HG03175 (cell line): ENCODE results near the gene SEZ6L2.
"Not testable (repeated sequence)": the region's sequence is repeated elsewhere in the genome, so short reads cannot be mapped to it uniquely, and the experiment has no call there.

Experiments
- ATAC-seq: cut with Tn5 transposase; IDR thresholded peaks from one replicate; pipeline ENCODE4 v1.9.1; 2021; ENCODE audit warnings: mild to moderate bottlenecking, moderate library complexity; ENCODE audit not compliant: unreplicated experiment

The SEZ6L2 gene

GRCh38 chr16:29910819-29911675, 11.7 kb upstream of the SEZ6L2 start:
- no peak for ATAC-seq

- not testable (repeated sequence) for ATAC-seq
These were observed 10.5 kb upstream of the SEZ6L2 start for GRCh38 chr16:29909851-29910250.

- ATAC-seq = no peak
These were observed 10.0 kb upstream of the SEZ6L2 start for GRCh38 chr16:29909391-29909790.

- no peak for ATAC-seq
These were observed 9.4 kb upstream of the SEZ6L2 start for GRCh38 chr16:29908719-29909220.

- ATAC-seq = no peak
These were observed 8.6 kb upstream of the SEZ6L2 start for GRCh38 chr16:29907973-29908372.

GRCh38 chr16:29906520-29907244, 7.3 kb upstream of the SEZ6L2 start:
- no peak for ATAC-seq

- ATAC-seq = no peak
These were observed 6.3 kb upstream of the SEZ6L2 start for GRCh38 chr16:29905668-29906067.

- no peak for ATAC-seq
These were observed 5.6 kb upstream of the SEZ6L2 start for GRCh38 chr16:29904947-29905346.

GRCh38 chr16:29903590-29903989, 4.2 kb upstream of the SEZ6L2 start:
- ATAC-seq = no peak

- no peak for ATAC-seq
These were observed 2.2 kb upstream of the SEZ6L2 start for GRCh38 chr16:29901607-29901945.

- ATAC-seq = no peak
These were observed 1.7 kb upstream of the SEZ6L2 start for GRCh38 chr16:29900888-29901606.

- peak; percentile 42 for ATAC-seq
These were observed 945 bp upstream of the SEZ6L2 start, which contains the start of gene ASPHD1 for GRCh38 chr16:29900102-29900887. Gene ASPHD1, plus strand, starts transcription at chr16:29900488. Its CDS starts 484 bp downstream, at chr16:29900972.

- ATAC-seq = no peak
These were observed 390 bp downstream of the SEZ6L2 start for GRCh38 chr16:29898804-29899515.

- no peak for ATAC-seq
These were observed 1.1 kb downstream of the SEZ6L2 start for GRCh38 chr16:29898135-29898803.

GRCh38 chr16:29897333-29897732, 2.0 kb downstream of the SEZ6L2 start:
- no peak for ATAC-seq

GRCh38 chr16:29896841-29897240, 2.5 kb downstream of the SEZ6L2 start:
- no peak for ATAC-seq

GRCh38 chr16:29894352-29894751, 5.0 kb downstream of the SEZ6L2 start:
- no peak for ATAC-seq

- ATAC-seq = no peak
These were observed 5.8 kb downstream of the SEZ6L2 start for GRCh38 chr16:29893553-29893952.

GRCh38 chr16:29892458-29892813, 6.9 kb downstream of the SEZ6L2 start:
- no peak for ATAC-seq
